Sigmoid colon (tissue), 3 donors: ENCODE measurements around the gene QSOX1.

Source experiments
- CTCF ChIP-seq, 4 experiments: fragments of 450-650 bp in 3 of 4; fragments of 200-600 bp in 1 of 4; IDR thresholded peaks; one replicate each; pipeline ENCODE4 v1.5.1; 2016 to 2019; ENCODE audit warnings: antibody characterized with exemption in 4 of 4, mild to moderate bottlenecking in 3 of 4, moderate library complexity in 2 of 4
- POLR2A ChIP-seq, 2 donors: fragments of 450-650 bp; IDR thresholded peaks; one replicate each; pipeline ENCODE4 v1.6.1; 2016; ENCODE audit warnings: antibody characterized with exemption in 2 of 2, mild to moderate bottlenecking in 2 of 2, moderate library complexity in 2 of 2

GRCh38 chr1:180232521-180233043, 77.9 kb downstream of the QSOX1 start:
- no peak for TF ChIP-seq CTCF (IDR thresholded peaks at IDR 0.05)
- TF ChIP-seq POLR2A (IDR thresholded peaks at IDR 0.05), result no peak
